Caco-2 (cell line): ENCODE data around the gene ZNF862. TPM values are rescaled to one million over a fixed set of nuclear protein-coding genes. Genes with fewer than 3 reads are reported as not detected.

Experiments
- BruUV-seq: library from RNA; stranded (reverse); fragments of 400-500 nt; replicated peaks from 2 replicates; lab custom pipeline; 2021; lab: Mats Ljungman, UMichigan
- CTCF ChIA-PET: fragments of 300-600 bp; sonication (Branson Sonifier 250); formaldehyde crosslinking; loops from one replicate; lab custom pipeline; 2022; ENCODE audit warnings: antibody characterized with exemption; lab: Charles Lee
- POLR2A ChIA-PET: fragments of 300-600 bp; sonication (Branson Sonifier 250); formaldehyde crosslinking; loops from one replicate; lab custom pipeline; 2022; ENCODE audit warnings: antibody characterized with exemption; lab: Charles Lee
- DNase-seq, 2 experiments: peaks; one replicate each; pipeline versions ENCODE4 v3.0.0 to v3.0.0-alpha.2; 2020 to 2022
- H3K27me3 ChIP-seq: replicated peaks from 2 replicates; pipeline ENCODE4 v1.6.0; 2011; ENCODE audit warnings: low read length; ENCODE audit not compliant: control insufficient read depth, insufficient read depth
- H3K36me3 ChIP-seq: 2 replicates; pipeline ENCODE4 v1.5.1; 2011; ENCODE audit warnings: low read length; ENCODE audit not compliant: control insufficient read depth, insufficient read depth
- H3K4me1 ChIP-seq: fragments of 250-450 bp; sonication (Bioruptor Pico); 2 replicates; pipeline ENCODE4 v1.5.1; 2020; ENCODE audit warnings: mild to moderate bottlenecking
- H3K4me3 ChIP-seq: 2 replicates; pipeline ENCODE4 v1.5.1; 2011; ENCODE audit warnings: low read depth, mild to moderate bottlenecking, control low read depth, low read length
- H3K9me3 ChIP-seq: fragments of 250-450 bp; sonication (Bioruptor Pico); 2 replicates; pipeline ENCODE4 v1.5.1; 2020; ENCODE audit warnings: mild to moderate bottlenecking, moderate library complexity
- H3K27ac Mint-ChIP-seq: one replicate; pipeline ENCODE4 v1.8.0; 2022; ENCODE audit warnings: mixed read lengths; ENCODE audit not compliant: unreplicated experiment
- H3K27me3 Mint-ChIP-seq: one replicate; pipeline ENCODE4 v1.8.0; 2022; ENCODE audit warnings: mixed read lengths; ENCODE audit not compliant: insufficient read depth, unreplicated experiment
- H3K36me3 Mint-ChIP-seq: one replicate; pipeline ENCODE4 v1.8.0; 2022; ENCODE audit warnings: mild to moderate bottlenecking, mixed read lengths; ENCODE audit not compliant: insufficient read depth, unreplicated experiment
- H3K4me1 Mint-ChIP-seq: one replicate; pipeline ENCODE4 v1.8.0; 2022; ENCODE audit warnings: low read depth, mixed read lengths; ENCODE audit not compliant: unreplicated experiment
- H3K4me3 Mint-ChIP-seq: one replicate; pipeline ENCODE4 v1.8.0; 2022; ENCODE audit warnings: mild to moderate bottlenecking, moderate library complexity, mixed read lengths; ENCODE audit not compliant: unreplicated experiment
- H3K9me3 Mint-ChIP-seq: one replicate; pipeline ENCODE4 v1.8.0; 2022; ENCODE audit warnings: mixed read lengths; ENCODE audit not compliant: unreplicated experiment
- intact Hi-C: fragments of 100-400 bp; cut with micrococcal nuclease; formaldehyde crosslinking; loops from one replicate; pipeline ENCODE4 v1.10.0; 2022; ENCODE audit not compliant: unreplicated experiment
- total RNA-seq: library from RNA; stranded (reverse); gene quantifications from 2 replicates; pipeline ENCODE4 v1.2.3, GENCODE V29; 2022
- TF ChIP-seq, protein P1 (sequence below), 2 experiments: fragments of 200-600 bp in 1 of 2; IDR thresholded peaks; 1 replicate in 1 of 2; 2 replicates in 1 of 2; pipeline versions ENCODE4 v1.5.1 to v1.8.0; 2011 to 2022; ENCODE audit warnings: antibody characterized with exemption in 1 of 2, control low read depth in 1 of 2, inconsistent platforms in 1 of 2, low read depth in 1 of 2, low read length in 1 of 2, mild to moderate bottlenecking in 1 of 2, moderate library complexity in 1 of 2; ENCODE audit not compliant: insufficient read depth in 1 of 2, severe bottlenecking in 1 of 2, unreplicated experiment in 1 of 2

The ZNF862 gene
- total RNA-seq, 1 experiment from 2014 or later = 3.5 TPM

DNA sequence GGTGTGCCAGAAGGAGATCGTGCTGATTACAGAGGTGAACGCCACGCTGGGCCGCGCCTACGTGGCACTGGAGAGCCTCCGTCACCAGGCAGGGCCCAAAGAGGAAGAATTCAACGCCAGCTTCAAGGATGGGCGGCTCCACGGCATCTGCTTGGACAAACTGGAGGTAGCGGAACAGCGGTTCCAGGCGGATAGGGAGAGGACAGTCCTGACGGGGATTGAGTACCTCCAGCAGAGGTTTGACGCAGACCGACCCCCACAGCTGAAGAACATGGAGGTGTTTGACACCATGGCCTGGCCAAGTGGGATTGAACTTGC, 23.5 kb downstream of the ZNF862 start:
- Histone ChIP-seq H3K4me1 (no peaks in the 10 kb centered on the region), H3K36me3 (no peaks in the 10 kb centered on the region), H3K9me3 (no peaks in the 10 kb centered on the region), H3K27me3 (no peaks in the 10 kb centered on the region), H3K4me3 (no peak overlapping the region)
- H3K9me3 Mint-ChIP-seq = no peaks in the 10 kb centered on the region
- H3K36me3 Mint-ChIP-seq = no peaks in the 10 kb centered on the region
- peaks cover 4% of the 10 kb centered on the region for H3K27me3 Mint-ChIP-seq
- no peaks in the 10 kb centered on the region for H3K4me1 Mint-ChIP-seq
- ChIA-PET POLR2A (no interaction called here), CTCF (no interaction called here)
- DNase-seq = no peak
- no TSS peak for BruUV-seq
- no peak overlapping the region for H3K27ac Mint-ChIP-seq
- TF ChIP-seq, protein P1, sequence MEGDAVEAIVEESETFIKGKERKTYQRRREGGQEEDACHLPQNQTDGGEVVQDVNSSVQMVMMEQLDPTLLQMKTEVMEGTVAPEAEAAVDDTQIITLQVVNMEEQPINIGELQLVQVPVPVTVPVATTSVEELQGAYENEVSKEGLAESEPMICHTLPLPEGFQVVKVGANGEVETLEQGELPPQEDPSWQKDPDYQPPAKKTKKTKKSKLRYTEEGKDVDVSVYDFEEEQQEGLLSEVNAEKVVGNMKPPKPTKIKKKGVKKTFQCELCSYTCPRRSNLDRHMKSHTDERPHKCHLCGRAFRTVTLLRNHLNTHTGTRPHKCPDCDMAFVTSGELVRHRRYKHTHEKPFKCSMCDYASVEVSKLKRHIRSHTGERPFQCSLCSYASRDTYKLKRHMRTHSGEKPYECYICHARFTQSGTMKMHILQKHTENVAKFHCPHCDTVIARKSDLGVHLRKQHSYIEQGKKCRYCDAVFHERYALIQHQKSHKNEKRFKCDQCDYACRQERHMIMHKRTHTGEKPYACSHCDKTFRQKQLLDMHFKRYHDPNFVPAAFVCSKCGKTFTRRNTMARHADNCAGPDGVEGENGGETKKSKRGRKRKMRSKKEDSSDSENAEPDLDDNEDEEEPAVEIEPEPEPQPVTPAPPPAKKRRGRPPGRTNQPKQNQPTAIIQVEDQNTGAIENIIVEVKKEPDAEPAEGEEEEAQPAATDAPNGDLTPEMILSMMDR (IDR thresholded peaks at IDR 0.05; ENCODE audit: insufficient read depth in 1 of 2, low read depth in 1 of 2, low read length in 1 of 2, severe bottlenecking in 1 of 2, unreplicated experiment in 1 of 2) = no peak
- intact Hi-C loops = no loop called here
- no peak overlapping the region for H3K4me3 Mint-ChIP-seq

DNA sequence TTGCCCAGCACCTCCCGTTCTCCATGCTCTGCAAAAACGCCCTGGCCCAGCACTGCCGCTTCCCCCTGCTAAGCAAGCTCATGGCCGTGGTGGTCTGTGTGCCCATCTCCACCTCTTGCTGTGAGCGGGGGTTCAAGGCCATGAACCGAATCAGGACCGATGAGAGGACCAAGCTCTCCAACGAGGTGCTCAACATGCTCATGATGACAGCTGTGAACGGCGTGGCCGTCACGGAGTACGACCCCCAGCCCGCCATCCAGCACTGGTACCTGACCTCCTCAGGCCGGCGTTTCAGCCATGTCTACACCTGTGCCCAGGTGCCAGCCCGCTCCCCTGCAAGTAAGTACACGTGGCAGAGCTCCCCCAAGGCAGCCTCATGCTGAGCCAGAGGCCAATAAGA, 24.0 kb downstream of the ZNF862 start:
- BruUV-seq = no TSS peak

DNA sequence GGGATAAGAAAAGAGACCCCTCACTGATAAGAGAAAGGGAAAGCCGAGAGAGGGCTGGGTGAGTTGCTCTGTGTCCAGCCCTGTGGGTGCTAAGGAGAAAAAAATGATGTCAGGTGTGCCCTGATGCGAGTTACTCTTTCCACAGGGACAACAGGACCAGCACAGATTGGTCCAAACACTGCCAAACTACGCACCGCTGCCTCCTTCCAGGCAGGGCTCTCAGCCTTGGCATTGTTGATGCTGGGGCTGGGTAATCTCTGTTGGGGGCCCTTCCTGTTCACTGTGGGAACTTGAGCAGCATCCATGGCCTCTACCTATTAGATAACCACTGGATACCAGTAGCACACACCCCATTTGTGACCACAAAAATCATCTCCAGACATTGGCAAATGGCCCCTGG, 25.3 kb downstream of the ZNF862 start:
- Mint-ChIP-seq H3K4me3 (no peak overlapping the region), H3K9me3 (no peaks in the 10 kb centered on the region), H3K4me1 (no peaks in the 10 kb centered on the region), H3K36me3 (no peaks in the 10 kb centered on the region), H3K27me3 (peaks cover 4% of the 10 kb centered on the region), H3K27ac (no peak overlapping the region)
- Histone ChIP-seq H3K27me3 (no peaks in the 10 kb centered on the region), H3K4me3 (no peak overlapping the region), H3K36me3 (no peaks in the 10 kb centered on the region), H3K9me3 (no peaks in the 10 kb centered on the region), H3K4me1 (no peaks in the 10 kb centered on the region)
- CTCF ChIA-PET = no interaction called here
- intact Hi-C loops = no loop called here
- BruUV-seq = no TSS peak
- TF ChIP-seq, protein P1 (IDR thresholded peaks at IDR 0.05; ENCODE audit: insufficient read depth in 1 of 2, low read depth in 1 of 2, low read length in 1 of 2, severe bottlenecking in 1 of 2, unreplicated experiment in 1 of 2) = no peak
- POLR2A ChIA-PET = no interaction called here
- DNase-seq = no peak

More for the DNA sequence above, 24.0 kb downstream of the ZNF862 start:
- H3K27me3 ChIP-seq = no peaks in the 10 kb centered on the region
- H3K36me3 ChIP-seq = no peaks in the 10 kb centered on the region
- DNase-seq = no peak
- ChIA-PET CTCF (no interaction called here), POLR2A (no interaction called here)
- peaks cover 4% of the 10 kb centered on the region for H3K27me3 Mint-ChIP-seq
- no peaks in the 10 kb centered on the region for H3K4me1 Mint-ChIP-seq
- H3K4me1 ChIP-seq = no peaks in the 10 kb centered on the region
- H3K4me3 ChIP-seq = no peak overlapping the region
- TF ChIP-seq, protein P1 (IDR thresholded peaks at IDR 0.05; ENCODE audit: insufficient read depth in 1 of 2, low read depth in 1 of 2, low read length in 1 of 2, severe bottlenecking in 1 of 2, unreplicated experiment in 1 of 2) = no peak
- H3K9me3 Mint-ChIP-seq = no peaks in the 10 kb centered on the region
- no peak overlapping the region for H3K27ac Mint-ChIP-seq
- intact Hi-C loops = no loop called here
- H3K9me3 ChIP-seq = no peaks in the 10 kb centered on the region
- H3K4me3 Mint-ChIP-seq = no peak overlapping the region
- no peaks in the 10 kb centered on the region for H3K36me3 Mint-ChIP-seq
